GM21423 (cell line): Measurements from ENCODE around the gene TLK1.

Experiments
- ATAC-seq: cut with Tn5 transposase; IDR thresholded peaks from one replicate; pipeline ENCODE4 v1.9.1; 2021; ENCODE audit warnings: mild to moderate bottlenecking, moderate library complexity; ENCODE audit not compliant: unreplicated experiment

The TLK1 gene

DNA sequence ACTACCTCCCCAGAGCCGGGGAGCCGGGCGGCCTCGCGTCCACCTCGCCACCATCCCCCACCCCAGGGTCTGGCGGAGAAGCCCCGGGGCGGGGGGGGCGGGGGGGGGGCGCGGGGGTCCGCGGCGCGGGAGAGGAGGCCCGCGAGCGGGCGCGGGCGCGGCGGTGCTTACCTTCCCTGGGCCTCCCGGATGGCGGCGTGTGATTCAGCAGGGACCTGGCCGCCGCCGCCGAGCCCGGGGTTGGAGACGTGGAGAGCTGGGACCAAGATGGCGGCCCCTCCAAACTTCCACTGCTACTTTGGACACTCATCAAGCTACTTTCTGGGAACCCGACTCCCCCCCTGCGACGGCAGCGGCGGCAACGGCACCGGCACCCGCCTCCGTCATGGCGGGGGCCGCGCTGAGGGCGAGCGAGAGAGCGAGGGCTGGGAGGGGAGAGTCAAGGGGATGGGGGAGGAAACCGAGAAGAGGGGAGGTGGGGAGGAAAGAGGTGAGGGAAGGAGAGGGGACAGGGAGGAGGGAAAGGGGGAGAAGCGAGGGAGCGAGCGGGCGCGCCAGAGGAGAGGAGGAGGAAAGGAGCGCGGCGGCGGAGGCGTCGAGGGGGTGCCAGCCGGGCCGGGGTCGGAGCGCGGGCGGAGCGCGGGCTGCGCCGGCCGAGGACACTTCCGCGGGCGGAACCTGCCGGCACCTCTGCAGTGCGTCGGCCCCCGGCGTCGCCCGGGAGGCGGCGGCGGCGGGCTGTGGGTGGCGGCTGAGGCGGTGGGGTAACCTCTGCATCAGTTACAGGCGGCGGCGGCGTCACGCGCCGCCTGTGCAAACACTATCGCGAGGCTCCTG, at the start of gene TLK1:
TSS of gene TLK1 (minus strand) at position 775 of the 837 bp plus-strand sequence. CDS start at position 310, 465 bp downstream.
- peak; percentile 57 for ATAC-seq

DNA sequence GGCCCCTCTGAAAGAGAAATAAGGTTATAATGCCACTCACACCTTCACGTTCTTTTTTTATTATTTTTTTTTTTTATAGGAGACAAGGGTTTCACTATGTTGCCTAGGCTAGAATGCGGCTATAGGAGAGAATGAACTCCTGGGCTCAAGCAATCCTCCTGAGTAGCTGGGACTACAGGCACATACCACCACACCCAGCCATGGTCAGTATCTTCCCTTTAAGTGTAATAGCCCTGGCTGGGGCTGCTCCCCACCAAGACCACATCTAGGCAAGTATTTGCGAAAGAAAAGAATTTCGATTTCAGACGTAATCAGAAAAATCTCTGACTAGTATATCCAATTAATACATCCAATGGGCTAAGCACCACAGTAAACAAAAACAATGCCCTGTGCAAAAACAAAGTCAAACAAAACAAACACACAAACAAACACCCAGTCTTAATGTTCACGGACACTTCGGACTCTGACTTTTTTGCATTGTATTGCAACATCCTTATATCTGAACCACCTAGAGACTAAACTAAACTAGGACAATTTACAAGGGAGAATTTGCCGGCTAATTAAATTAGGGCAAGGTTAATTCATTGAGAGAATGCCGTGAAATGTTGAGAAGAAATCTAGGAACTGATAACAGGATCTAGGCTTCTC, 49.6 kb upstream of the TLK1 start:
- no peak for ATAC-seq

DNA sequence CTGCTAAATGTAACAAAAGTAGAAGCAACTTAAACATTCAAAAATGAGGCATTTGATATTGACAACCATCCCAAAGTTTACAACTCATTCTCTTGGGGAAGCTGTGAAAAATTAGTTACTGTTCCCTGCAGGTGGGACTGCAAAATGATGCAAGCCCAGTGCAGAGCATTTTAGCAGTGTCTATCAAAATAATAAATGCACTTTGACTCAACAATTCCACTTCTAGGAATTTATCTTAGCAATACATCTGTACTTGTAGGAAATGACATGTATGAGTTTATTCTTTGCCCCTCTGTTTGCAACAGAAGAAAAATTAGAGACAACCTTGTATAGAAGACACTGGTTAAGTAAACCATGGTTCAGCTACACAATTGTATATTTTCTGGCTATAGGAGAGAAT, 48.0 kb upstream of the TLK1 start:
- no peak for ATAC-seq

DNA sequence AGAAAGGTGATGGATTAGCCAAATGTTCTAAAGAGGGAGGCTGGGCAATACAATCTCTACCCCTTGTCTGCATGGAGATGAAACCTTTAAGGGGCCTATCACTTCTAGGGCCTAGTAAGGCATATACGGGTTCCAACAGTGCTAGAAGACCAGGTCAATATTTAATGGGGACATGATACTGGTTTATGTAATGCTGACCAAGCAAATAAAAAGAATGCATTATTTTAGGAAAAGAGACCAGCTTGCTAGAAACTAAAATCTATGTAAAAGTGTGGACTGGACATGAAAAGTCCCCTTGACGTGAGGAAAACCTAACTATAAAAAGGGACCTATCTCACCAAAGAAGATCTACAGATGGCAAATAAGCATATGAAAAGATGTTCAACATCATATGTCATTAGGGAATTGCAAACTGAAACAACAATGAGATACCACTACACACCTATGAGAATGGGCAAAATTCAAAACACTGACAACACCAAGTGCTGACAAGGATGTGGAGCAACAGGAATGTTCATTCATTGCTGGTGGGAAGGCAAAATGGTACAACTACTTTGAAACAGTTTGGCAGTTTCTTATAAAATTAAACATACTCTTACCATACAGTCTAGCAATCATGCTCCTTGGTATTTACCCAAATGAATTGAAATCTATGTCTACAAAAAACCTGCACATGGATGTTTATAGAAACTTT, 45.9 kb upstream of the TLK1 start:
- ATAC-seq = no peak

DNA sequence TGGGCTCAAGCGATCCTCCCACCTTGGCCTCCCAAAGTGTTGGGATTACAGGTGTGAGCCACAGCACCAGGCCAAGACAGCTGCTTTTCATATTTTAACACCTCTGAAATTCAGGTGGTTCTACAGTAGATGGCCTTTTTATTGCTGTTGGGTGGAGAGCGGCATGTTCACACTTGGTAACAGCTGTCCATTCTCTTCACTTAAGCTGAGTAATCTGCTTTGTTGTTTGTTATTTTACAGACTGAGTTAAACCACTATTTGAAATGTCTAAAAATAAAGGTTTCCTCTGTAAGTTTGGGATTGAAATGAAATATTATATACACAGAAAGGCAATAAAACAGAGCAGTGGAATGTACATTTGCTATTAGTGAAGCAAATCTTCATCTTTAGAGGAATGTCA, 44.9 kb upstream of the TLK1 start:
- ATAC-seq = no peak

DNA sequence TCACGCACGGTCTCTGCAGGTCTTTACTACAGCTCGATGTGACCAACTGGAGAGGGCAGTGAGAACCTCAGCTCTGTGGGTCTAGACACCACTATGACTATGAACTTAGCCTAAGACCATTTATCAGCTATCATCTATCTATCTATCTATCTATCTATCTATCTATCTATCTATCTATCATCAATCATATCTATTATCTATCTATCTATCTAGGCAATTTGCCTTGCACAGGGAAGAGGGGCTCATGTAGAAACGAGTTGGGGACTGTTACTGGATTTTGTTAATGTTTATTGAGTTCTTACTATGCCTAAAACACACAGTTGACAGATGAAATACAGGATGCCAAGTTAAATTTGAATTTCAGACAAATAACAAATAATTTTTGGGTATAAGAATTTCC, 41.1 kb upstream of the TLK1 start:
- ATAC-seq = no peak

DNA sequence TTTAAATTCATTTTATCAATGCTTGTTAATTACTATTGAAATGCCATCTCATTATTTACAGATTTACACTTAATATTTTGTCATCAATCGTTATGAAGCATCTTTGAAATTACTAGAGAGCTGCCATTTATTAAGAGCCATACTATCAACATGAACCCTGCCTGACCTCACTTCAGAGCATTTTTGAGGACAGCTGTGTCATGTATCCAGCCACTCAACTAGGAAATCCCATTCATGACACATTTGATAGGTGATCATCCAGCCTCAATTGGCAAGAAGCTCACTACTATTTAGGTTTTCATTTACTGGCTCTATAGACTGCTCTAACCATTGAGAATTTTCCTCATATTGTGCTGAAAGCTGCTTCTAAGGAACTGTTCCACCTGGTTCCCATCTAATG, 40.6 kb upstream of the TLK1 start:
- no peak for ATAC-seq

DNA sequence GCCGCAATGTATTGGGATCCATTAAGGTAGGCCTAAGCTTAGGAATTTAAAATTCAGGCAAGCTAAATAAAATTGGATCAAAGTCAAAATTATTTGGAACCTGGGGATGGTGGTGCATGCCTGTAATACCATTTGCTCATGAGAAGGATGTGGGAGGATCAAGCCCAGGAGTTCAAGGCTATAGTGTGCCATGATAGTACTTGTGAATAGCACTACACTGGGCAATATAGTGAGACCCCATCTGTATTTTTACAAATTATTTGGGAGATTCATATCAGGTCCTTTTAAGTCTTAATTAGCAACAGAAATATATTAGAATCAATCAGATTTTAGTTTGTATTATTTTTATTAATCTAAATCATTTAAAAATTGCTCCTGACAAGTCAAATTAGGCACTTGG, 39.8 kb upstream of the TLK1 start:
- no peak for ATAC-seq

DNA sequence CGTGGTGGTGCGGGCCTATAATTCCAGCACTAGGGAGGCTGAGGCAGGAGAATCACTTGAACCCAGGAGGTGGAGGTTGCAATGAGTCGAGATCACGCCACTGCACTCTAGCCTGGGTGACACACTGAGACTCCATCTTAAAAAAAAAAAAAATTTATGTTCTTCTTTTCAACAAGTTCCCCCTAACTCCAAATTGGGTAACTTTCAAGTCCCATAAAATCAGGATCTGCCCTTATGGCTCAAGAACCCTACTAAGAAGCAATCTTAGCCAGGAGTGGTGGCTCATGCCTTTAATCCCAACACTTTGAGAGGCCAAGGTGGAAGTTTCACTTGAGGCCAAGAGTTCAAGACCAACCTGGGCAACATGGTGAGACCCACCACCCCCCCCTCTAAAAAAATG, 30.3 kb upstream of the TLK1 start:
- ATAC-seq = no peak

DNA sequence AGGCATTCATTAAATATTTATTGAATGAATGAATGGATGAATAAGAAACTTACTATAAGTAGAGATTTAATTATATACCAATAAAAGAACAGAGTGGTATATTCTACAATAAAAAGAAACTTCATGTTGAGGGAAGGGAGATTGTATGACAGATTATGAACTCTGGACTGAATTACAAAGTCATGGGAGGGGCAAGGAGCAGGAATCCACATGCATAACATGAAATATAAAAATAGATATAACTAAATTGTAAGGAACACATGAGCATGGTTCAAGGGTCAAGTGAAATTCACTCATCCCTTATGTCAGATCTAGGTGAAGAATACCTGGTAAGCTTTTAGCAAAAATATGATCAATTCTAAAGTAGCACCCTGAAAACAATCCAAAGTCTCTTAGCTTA, 27.1 kb upstream of the TLK1 start:
- no peak for ATAC-seq

DNA sequence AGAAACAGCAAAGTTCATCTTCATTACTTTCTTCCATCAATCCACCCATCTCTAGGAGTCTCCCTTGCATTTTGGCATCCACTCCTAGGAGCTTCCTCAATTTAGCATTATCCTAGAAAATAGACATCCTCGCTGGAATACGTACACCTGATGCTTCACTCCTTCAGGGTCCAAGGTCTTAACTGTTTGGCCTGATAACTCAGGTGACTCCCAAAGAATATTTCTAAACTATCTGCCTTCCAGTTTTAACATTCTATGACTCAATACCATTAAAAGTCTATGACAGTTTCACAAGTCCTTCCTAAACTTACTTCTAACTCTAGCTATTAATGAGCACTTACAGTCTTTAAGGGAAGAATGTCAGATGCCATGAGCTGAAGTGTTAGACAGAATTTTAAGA, 26.5 kb upstream of the TLK1 start:
- ATAC-seq = no peak

DNA sequence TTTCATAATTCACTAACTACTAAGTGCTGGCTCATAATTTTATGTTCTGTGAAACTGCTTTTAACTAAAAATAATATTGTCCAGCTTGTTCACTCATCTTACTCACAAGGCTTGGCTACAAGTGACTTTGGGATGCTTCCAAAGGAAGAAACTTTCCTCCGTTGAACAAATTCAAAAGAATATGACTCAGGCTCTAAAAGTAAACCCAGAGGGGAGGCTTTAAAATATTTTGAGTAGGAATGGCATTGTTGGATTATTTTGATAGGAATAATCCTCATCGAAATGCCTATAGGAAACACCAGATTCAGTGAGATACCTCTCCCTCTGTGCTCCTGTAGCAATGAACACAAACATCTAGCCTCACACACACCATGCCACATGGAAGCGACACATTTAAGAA, 25.2 kb upstream of the TLK1 start:
- ATAC-seq = no peak

DNA sequence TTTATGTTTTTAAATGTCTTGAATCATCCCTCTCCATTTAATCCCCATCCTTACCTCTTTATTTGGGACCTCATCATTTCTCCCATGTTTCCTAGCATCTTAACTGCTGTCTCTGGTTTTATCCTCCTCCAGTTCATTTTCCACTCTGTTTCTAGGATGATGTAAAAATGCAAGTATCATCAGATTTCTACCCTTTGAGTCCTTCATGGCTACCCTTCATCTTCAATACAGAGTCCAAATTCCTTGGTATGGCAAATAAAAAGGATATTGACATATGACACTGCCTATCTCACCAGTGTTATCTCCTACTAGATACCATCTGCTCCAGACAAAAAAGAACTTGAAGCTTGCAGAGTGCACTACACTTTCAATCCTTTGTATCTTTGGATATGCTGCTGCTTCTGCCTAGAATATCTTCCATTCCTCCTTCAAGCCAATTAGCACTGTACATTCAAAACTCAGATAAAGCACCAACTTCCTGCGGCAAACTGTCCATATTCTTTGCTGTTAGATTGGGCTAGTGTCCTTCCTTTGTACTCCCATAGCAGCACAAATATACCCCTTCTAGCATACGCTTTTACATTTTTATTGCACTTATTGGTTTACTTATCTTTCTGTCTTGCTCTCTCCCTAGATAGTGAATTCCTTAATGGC, 24.6 kb upstream of the TLK1 start:
- no peak for ATAC-seq

DNA sequence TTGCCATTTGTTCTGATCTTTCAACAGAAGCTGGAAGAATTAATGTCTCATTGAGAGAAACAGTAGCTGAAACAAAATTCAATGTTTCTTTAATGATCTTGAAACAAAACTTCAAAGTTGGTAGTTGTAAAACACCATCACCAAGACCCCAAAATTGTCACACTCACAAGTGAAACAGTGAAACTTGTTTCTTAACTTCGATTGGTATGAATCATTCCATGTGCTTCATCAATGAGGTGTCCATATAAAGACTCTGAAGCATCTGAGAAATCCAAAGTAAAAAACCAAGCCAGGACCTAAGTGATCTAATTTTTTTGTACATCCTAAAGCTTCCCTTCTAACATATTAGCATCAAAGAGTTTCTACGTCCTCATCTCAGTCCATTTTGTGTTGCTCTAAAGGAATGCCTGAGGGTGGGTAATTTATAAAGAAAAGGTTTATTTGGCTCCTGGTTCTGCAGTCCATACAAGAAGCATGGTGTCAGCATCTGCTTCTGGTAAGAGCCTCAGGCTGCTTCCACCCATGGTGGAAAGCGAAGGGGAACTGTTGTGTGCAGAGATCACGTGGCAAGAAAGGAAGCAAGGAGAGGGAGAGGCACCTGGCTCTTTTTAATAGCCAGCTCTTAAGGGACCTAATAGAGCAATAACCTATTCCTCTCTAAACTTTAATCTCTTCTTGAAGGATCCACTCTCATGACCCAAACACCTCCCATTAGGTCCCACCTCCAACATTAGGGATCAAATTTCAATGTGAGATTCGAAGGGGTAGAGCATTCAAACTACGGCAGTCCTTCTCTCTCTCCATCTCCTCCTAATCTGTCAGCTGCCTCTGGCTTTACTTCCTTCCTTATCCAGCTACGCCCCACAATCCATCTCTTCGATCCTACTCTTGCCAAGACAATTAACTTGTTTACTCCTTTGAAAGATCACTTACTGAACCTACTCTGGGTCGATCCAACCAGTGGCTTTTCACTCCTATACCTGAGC, 20.7 kb upstream of the TLK1 start:
- ATAC-seq = no peak

DNA sequence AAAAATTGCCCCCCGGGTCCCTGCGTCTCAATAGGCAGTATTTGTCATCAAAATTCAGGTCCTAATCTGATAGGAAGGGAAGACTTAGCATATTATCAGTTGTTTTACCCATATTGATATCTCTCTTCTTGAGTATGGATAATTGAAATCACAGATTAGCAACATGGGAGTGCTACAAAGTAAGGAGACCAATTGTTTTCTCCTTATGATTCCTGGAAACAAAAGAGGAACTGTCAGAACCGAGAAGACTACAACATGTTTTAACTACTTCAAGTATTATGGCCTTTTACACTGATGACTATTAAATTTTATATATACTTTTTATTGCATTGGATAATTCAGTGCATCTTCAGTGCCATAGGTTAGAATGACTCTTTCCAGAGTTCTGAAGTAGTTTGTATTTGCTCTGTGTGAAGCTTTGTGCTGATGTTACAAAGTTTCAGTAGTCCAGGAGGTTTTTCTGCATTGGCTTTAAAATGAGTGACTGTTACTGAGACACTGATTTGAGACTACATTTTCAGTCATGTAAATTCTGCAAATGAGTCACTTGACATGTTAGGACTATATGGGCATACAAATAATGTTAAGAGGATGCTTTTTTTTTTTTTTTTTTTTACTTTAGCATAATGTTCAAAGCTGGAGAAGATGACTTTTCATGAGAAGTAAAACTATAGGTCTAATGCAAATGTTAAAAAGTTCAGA, 19.7 kb upstream of the TLK1 start:
- ATAC-seq = no peak

DNA sequence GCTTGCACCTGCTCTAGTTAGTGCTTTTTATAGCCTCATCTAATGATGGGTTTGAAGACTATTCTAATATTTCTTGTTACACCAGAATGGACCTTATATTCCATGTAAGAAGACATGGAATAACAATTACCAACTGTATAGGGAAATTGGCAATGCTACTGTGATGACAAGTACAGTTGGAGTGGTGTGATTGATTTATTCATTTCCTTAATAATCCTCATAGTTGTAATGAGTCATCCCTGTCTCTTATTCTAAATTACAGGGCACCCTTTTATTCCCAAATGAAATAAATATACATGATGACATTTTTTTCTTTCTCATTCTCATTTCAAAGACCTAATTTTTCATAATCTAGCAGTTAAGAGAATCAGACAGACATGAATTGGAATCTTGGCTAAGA, 18.3 kb upstream of the TLK1 start:
- ATAC-seq = no peak

DNA sequence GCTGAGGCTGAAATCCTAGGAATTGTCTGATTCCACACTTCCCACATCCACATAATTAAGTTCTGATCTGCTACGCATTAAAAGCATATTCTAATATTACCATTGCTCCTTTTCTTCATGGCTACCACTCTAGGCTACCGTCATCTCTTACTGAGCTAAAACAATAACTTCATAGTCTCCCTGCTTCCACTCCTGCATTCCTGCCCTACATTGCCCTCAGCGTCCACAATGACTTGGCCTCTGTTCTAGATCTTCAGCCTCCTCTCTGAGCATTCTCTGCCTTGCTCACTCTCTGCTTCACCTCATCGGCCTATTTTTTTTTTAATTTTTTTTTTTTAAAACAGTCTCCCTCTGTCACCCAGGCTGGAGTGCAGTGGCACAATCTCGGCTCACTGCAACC, 15.8 kb upstream of the TLK1 start:
- no peak for ATAC-seq

DNA sequence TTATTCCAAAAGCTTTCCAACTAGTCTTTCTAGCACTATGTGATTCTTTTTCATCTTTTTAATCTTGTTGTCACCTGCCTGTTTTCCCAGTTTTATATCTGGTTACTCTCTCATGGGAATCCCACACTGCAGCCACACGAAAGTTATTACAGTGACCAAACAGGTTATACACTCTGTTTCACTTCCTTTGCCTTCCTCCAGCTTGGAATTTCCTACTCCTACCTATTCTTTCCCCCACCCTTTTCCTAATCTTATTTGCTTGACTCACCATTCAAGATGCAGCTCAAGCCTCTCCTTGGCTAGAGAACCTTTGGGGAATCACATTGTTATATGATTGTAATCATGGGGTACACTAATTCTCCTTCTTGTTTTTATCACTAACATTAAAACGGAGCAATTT, 13.4 kb upstream of the TLK1 start:
- no peak for ATAC-seq

DNA sequence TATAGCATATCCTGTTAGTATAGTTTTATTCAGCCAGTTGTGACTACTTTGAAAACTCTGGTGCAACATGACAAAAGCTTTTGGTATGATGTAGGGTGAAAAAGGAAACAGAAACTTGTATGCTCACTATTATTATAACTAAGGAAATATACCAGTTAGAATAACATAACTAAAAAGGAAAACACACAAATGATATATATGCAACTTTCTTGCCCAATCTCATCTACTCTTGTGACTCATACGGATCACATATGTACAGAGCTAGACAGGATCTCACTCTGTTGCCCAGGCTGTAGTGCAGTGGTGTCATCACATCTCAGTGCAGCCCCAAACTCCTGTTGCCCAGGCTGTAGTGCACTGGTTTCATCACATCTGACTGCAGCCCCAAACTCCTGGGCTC, 12.4 kb upstream of the TLK1 start:
- ATAC-seq = no peak

DNA sequence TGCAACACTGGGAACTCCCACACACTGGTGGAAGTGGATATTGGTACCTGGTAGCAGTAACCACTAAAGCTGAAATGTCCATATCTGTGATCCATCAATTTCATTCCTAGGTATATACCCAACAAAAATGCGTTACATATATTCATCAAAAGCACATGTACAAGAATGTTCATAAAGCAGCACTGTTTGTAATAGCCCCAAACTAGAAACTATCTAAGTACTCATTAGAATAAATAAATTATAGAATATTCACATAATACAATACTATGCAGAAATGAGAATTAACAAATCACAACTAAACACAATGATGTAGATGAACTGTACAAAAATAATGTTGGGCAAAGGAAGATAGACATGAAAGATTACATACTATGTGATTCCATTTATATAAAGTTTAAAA, 11.1 kb upstream of the TLK1 start:
- no peak for ATAC-seq
